HCT116 (cell line): ENCODE data around the gene HEMGN. TPM values are rescaled to one million over a fixed set of nuclear protein-coding genes. Genes with fewer than 3 reads are reported as not detected.
A peak's percentile ranks its signal among the peaks of the same experiment; 100 is the strongest.

Experiments used
- ATAC-seq: fragments of 200-7000 bp; cut with Tn5 transposase; 2 replicates; pipeline ENCODE4 v1.9.1; 2020; ENCODE audit warnings: mild to moderate bottlenecking, moderate library complexity
- BruUV-seq: library from RNA; stranded (reverse); fragments of 400-500 nt; replicated peaks from 2 replicates; lab custom pipeline; 2021; lab: Mats Ljungman, UMichigan
- CTCF ChIA-PET: fragments of 300-600 bp; sonication (Branson Sonifier 250); formaldehyde crosslinking; loops from one replicate; lab custom pipeline; 2021; ENCODE audit warnings: antibody characterized with exemption; lab: Charles Lee
- POLR2A ChIA-PET: fragments of 300-600, 350-600 bp; sonication (Branson Sonifier 250); formaldehyde crosslinking; loops from one replicate; lab custom pipeline; 2021; ENCODE audit warnings: antibody characterized with exemption; lab: Charles Lee
- RAD21 ChIA-PET, 2 experiments: fragments of 300-600 bp; sonication (Branson Sonifier 250); formaldehyde crosslinking; loops; one replicate each; lab custom pipeline; 2023; ENCODE audit warnings: low total read pairs in 2 of 2; ENCODE audit not compliant: uncharacterized antibody in 2 of 2, unreplicated experiment in 2 of 2, low non-redundant PET in 1 of 2; lab: Charles Lee
- DNase-seq: peaks from one replicate; pipeline ENCODE4 v3.0.0-alpha.2; 2010; ENCODE audit warnings: low read depth, low spot score
- H2AFZ ChIP-seq: fragments of 200-600 bp; shearing (Covaris generic), sonication (generic); 2 replicates; pipeline ENCODE4 v1.6.1; 2017; ENCODE audit warnings: low read depth, mixed run types, mixed read lengths, antibody characterized with exemption, low read length; ENCODE audit not compliant: poor library complexity, severe bottlenecking
- H3K27ac ChIP-seq: 2 replicates; pipeline ENCODE4 v1.5.1; 2012; ENCODE audit warnings: low read depth, low read length
- H3K27me3 ChIP-seq: fragments of 200-600 bp; sonication (generic); 2 replicates; pipeline ENCODE4 v1.6.1; 2016; ENCODE audit warnings: mixed run types, low read length, mixed read lengths; ENCODE audit not compliant: insufficient read depth
- H3K36me3 ChIP-seq, 2 experiments: fragments of 200-500 bp in 1 of 2; fragments of 200-600 bp in 1 of 2; sonication (Bioruptor generic) in 1 of 2; sonication (generic) in 1 of 2; 2 replicates each; pipeline versions ENCODE4 v1.5.1 to v1.6.1; 2014 to 2016; ENCODE audit warnings: low read length in 2 of 2, inconsistent platforms in 1 of 2, mixed read lengths in 1 of 2, mixed run types in 1 of 2; ENCODE audit not compliant: insufficient read depth in 2 of 2, control insufficient read depth in 1 of 2
- H3K4me1 ChIP-seq, 2 experiments: fragments of 200-600 bp in 1 of 2; sonication (generic) in 1 of 2; 2 replicates each; pipeline versions ENCODE4 v1.5.1 to v1.6.1; 2012 to 2017; ENCODE audit warnings: low read length in 2 of 2, inconsistent platforms in 1 of 2, mild to moderate bottlenecking in 1 of 2, mixed read lengths in 1 of 2, mixed run types in 1 of 2, moderate library complexity in 1 of 2; ENCODE audit not compliant: insufficient read depth in 2 of 2, control insufficient read depth in 1 of 2
- H3K4me2 ChIP-seq: fragments of 200-600 bp; sonication (generic); 2 replicates; pipeline ENCODE4 v1.6.1; 2017; ENCODE audit warnings: mixed run types, low read length, mixed read lengths
- H3K4me3 ChIP-seq, 2 experiments: fragments of 200-600 bp in 1 of 2; sonication (generic) in 1 of 2; replicated peaks in 1 of 2; 2 replicates each; pipeline ENCODE4 v1.5.1; 2011 to 2016; ENCODE audit warnings: low read length in 2 of 2, control low read depth in 1 of 2, low read depth in 1 of 2, mild to moderate bottlenecking in 1 of 2, mixed read lengths in 1 of 2, mixed run types in 1 of 2
- H3K79me2 ChIP-seq: fragments of 200-600 bp; sonication (generic); 2 replicates; pipeline ENCODE4 v1.6.1; 2017; ENCODE audit warnings: mild to moderate bottlenecking, mixed run types, low read length, moderate library complexity, mixed read lengths; ENCODE audit not compliant: insufficient read depth
- H3K9ac ChIP-seq: fragments of 200-600 bp; sonication (generic); 2 replicates; pipeline ENCODE4 v1.6.1; 2016; ENCODE audit warnings: low read length, mixed read lengths
- H3K9me2 ChIP-seq: fragments of 200-600 bp; sonication (generic), shearing (Covaris generic); 2 replicates; pipeline ENCODE4 v1.6.1; 2017; ENCODE audit warnings: mixed run types, mild to moderate bottlenecking, moderate library complexity; ENCODE audit not compliant: insufficient read depth
- H3K9me3 ChIP-seq, 2 experiments: fragments of 200-500 bp in 1 of 2; fragments of 200-600 bp in 1 of 2; sonication (Bioruptor generic) in 1 of 2; sonication (generic) in 1 of 2; 2 replicates each; pipeline ENCODE4 v1.6.1; 2014 to 2017; ENCODE audit warnings: low read length in 2 of 2, mixed read lengths in 2 of 2, inconsistent platforms in 1 of 2, low read depth in 1 of 2, mild to moderate bottlenecking in 1 of 2, mixed run types in 1 of 2, moderate library complexity in 1 of 2; ENCODE audit not compliant: control insufficient read depth in 1 of 2, insufficient read depth in 1 of 2
- H4K20me1 ChIP-seq: fragments of 200-600 bp; sonication (generic), shearing (Covaris generic); 2 replicates; pipeline ENCODE4 v1.6.1; 2017; ENCODE audit warnings: mixed run types, mild to moderate bottlenecking, moderate library complexity; ENCODE audit not compliant: insufficient read depth
- CEBPB ChIP-seq: IDR thresholded peaks from 2 replicates; pipeline ENCODE4 v1.6.1; 2012; ENCODE audit warnings: low read depth
- CTCF ChIP-seq, 3 experiments: fragments of 200-600 bp in 1 of 3; sonication (generic) in 1 of 3; IDR thresholded peaks in 2 of 3; conservative IDR thresholded peaks in 1 of 3; 2 replicates each; pipeline ENCODE4 v1.5.1; 2012 to 2017; ENCODE audit warnings: low read depth in 2 of 3, low read length in 2 of 3, antibody characterized with exemption in 1 of 3, borderline replicate concordance in 1 of 3, control low read depth in 1 of 3, mild to moderate bottlenecking in 1 of 3, mixed read lengths in 1 of 3, mixed run types in 1 of 3, moderate library complexity in 1 of 3; ENCODE audit not compliant: insufficient read depth in 1 of 3
- EZH2 ChIP-seq: fragments of 200-600 bp; sonication (generic); IDR thresholded peaks from 2 replicates; pipeline ENCODE4 v1.6.1; 2017; ENCODE audit warnings: antibody characterized with exemption, mixed run types
- POLR2AphosphoS5 ChIP-seq: IDR thresholded peaks from 2 replicates; pipeline ENCODE4 v1.6.1; 2011; ENCODE audit warnings: mild to moderate bottlenecking, low read depth, low read length, moderate library complexity
- ZNF274 ChIP-seq: fragments of 200-500 bp; sonication (Bioruptor generic); IDR thresholded peaks from 2 replicates; pipeline ENCODE4 v1.6.1; 2014; ENCODE audit warnings: mild to moderate bottlenecking, low read depth, low read length, inconsistent platforms
- intact Hi-C: fragments of 100-400 bp; cut with micrococcal nuclease; formaldehyde crosslinking; loops from 2 replicates; pipeline ENCODE4 v1.10.0; 2022
- total RNA-seq: library from RNA; stranded (reverse); gene quantifications from one replicate; pipeline ENCODE4 v1.2.1, GENCODE V29; 2021; ENCODE audit not compliant: unreplicated experiment
- TF ChIP-seq, protein P1 (sequence below): IDR thresholded peaks from 2 replicates; pipeline ENCODE4 v1.6.1; 2012
- TF ChIP-seq, protein P2 (sequence below): IDR thresholded peaks from 2 replicates; pipeline ENCODE4 v1.6.1; 2011; ENCODE audit warnings: mild to moderate bottlenecking, low read length, moderate library complexity; ENCODE audit not compliant: insufficient replicate concordance; ENCODE audit errors: extremely low read depth

HEMGN gene
- total RNA-seq, 1 experiment from 2014 or later: not detected

DNA sequence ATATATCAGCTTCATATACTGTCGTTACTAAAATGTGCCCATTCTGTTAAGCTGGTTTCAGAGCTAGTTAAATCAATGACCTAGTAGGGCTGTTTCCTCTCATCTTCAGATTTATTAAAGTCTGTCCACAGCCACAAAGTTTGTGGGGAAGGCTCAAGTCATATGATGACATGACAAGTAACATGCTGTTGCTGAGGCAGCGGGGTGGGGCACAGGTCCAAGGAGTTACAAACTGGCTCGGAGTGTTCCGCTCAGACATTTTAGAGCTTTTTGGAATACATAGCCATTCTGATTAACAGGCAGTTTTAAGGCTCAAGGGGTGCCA, 42.5 kb upstream of the HEMGN start:
- DNase-seq: no peak
- no peaks in the 10 kb centered on the region for H3K9me2 ChIP-seq
- TF ChIP-seq CEBPB: peak; percentile 15; the same call in 1 of the 2 replicates
- no peak for TF ChIP-seq EZH2
- intact Hi-C loops: no loop called here
- H3K27me3 ChIP-seq: no peaks in the 10 kb centered on the region
- H3K4me2 ChIP-seq: no peak overlapping the region
- H3K9me3 ChIP-seq: no peaks in the 10 kb centered on the region
- no peaks in the 10 kb centered on the region for H4K20me1 ChIP-seq
- ChIA-PET CTCF (no interaction called here), POLR2A (no interaction called here), RAD21 (no interaction called here)
- ATAC-seq: no peak
- H3K36me3 ChIP-seq: no peaks in the 10 kb centered on the region
- H2AFZ ChIP-seq: no peak overlapping the region
- H3K4me3 ChIP-seq: no peak overlapping the region
- BruUV-seq: no TSS peak
- peaks cover 2 to 22% of the 10 kb centered on the region in 2 experiments; a peak in 3 of 4 replicates for H3K4me1 ChIP-seq
- peaks cover 18% of the 10 kb centered on the region for H3K79me2 ChIP-seq
- no peak overlapping the region for H3K9ac ChIP-seq
- H3K27ac ChIP-seq: no peak overlapping the region

DNA sequence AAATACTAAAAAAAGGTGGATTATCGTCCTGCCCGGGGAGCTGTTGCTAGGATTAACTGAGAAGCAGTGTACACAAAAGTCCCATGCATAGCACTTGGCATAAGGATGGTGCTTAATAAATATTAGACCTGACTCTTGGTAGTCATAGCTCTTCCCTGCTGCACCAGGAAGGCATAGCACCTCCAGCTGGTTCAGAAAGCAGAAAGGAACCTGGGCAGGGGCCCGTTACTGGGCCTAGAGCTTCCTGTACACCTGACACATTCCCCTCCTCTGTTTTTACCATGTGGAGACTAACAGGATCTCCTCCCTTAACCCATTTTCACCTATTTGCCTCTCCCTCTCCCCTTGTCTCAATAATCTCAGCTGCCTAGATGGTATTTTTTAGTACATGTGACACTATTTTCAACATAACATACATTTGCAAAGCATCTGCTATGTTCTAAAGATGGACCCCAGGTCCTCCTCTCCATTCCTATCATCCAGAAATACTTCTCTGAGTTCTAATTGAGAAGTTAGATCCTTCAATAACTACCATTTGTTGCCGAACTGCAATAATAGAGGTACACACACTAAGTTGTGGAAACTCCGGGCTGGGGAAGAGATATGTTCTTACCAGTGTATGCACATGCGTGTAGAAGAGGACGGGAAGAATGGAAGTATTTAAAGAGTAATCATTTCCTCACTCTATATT, 42.0 kb upstream of the HEMGN start:
- Histone ChIP-seq H3K27me3 (no peaks in the 10 kb centered on the region), H3K4me1 (peaks cover 0 to 17% of the 10 kb centered on the region in 2 experiments; a peak in 2 of 4 replicates), H2AFZ (no peak overlapping the region), H3K4me2 (no peak overlapping the region), H3K79me2 (peaks cover 13% of the 10 kb centered on the region), H3K4me3 (no peak overlapping the region), H3K9me2 (no peaks in the 10 kb centered on the region), H3K9me3 (no peaks in the 10 kb centered on the region), H4K20me1 (no peaks in the 10 kb centered on the region), H3K27ac (no peak overlapping the region), H3K36me3 (no peaks in the 10 kb centered on the region), H3K9ac (no peak overlapping the region)
- intact Hi-C loops: no loop called here
- TF ChIP-seq POLR2AphosphoS5: no peak
- TF ChIP-seq, protein P1, sequence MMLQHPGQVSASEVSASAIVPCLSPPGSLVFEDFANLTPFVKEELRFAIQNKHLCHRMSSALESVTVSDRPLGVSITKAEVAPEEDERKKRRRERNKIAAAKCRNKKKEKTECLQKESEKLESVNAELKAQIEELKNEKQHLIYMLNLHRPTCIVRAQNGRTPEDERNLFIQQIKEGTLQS: no peak
- TF ChIP-seq, protein P2, sequence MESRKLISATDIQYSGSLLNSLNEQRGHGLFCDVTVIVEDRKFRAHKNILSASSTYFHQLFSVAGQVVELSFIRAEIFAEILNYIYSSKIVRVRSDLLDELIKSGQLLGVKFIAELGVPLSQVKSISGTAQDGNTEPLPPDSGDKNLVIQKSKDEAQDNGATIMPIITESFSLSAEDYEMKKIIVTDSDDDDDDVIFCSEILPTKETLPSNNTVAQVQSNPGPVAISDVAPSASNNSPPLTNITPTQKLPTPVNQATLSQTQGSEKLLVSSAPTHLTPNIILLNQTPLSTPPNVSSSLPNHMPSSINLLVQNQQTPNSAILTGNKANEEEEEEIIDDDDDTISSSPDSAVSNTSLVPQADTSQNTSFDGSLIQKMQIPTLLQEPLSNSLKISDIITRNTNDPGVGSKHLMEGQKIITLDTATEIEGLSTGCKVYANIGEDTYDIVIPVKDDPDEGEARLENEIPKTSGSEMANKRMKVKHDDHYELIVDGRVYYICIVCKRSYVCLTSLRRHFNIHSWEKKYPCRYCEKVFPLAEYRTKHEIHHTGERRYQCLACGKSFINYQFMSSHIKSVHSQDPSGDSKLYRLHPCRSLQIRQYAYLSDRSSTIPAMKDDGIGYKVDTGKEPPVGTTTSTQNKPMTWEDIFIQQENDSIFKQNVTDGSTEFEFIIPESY: no peak
- no peak for TF ChIP-seq CTCF (IDR thresholded peaks at IDR 0.05 in 2 of 3, conservative IDR thresholded peaks at IDR 0.05 in 1 of 3; ENCODE audit: borderline replicate concordance in 1 of 3, insufficient read depth in 1 of 3, low read depth in 2 of 3, low read length in 2 of 3)
- TF ChIP-seq ZNF274: no peak
- no peak for DNase-seq
- BruUV-seq: no TSS peak
- no peak for ATAC-seq
- RAD21 ChIA-PET: no interaction called here
- CTCF ChIA-PET: no interaction called here
- POLR2A ChIA-PET: no interaction called here
